ENCODE results near the gene GNAL. TPM values are rescaled to one million over a fixed set of nuclear protein-coding genes. Genes with fewer than 3 reads are reported as not detected.

GNAL gene
- total RNA-seq, 2 donors from 2014 or later = 2.7 to 4.4 TPM

DNA sequence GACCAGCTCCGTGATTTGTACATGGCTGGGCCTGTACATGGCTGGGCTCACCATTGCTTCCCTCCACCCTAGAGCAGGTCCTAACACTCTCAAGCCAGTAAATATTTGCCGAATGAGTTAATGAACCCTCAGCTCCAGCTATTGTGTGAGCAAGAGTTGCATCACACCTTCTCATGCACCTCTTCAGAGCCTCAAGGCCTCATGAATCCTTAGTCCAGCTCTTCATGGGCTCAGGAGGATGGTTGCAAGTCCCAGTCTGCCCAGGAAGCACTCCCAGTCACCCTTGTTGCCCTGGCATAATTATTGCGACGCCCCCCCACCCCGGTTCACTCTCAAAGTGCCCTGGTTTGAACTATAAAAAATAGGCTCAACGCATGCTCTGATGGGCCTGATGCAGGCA is 30.1 kb upstream of the GNAL start:
- Histone ChIP-seq H3K4me1 (peaks cover 0 to 8% of the 10 kb centered on the region in 2 donors), H3K27me3 (no peaks in the 10 kb centered on the region), H3K9me3 (no peaks in the 10 kb centered on the region), H3K36me3 (no peaks in the 10 kb centered on the region), H3K4me3 (no peak overlapping the region), H3K27ac (no peak overlapping the region)
- TF ChIP-seq, protein P1, sequence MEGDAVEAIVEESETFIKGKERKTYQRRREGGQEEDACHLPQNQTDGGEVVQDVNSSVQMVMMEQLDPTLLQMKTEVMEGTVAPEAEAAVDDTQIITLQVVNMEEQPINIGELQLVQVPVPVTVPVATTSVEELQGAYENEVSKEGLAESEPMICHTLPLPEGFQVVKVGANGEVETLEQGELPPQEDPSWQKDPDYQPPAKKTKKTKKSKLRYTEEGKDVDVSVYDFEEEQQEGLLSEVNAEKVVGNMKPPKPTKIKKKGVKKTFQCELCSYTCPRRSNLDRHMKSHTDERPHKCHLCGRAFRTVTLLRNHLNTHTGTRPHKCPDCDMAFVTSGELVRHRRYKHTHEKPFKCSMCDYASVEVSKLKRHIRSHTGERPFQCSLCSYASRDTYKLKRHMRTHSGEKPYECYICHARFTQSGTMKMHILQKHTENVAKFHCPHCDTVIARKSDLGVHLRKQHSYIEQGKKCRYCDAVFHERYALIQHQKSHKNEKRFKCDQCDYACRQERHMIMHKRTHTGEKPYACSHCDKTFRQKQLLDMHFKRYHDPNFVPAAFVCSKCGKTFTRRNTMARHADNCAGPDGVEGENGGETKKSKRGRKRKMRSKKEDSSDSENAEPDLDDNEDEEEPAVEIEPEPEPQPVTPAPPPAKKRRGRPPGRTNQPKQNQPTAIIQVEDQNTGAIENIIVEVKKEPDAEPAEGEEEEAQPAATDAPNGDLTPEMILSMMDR (IDR thresholded peaks at IDR 0.05) = no peak
- no peak for DNase-seq (ENCODE audit: low spot score)

DNA sequence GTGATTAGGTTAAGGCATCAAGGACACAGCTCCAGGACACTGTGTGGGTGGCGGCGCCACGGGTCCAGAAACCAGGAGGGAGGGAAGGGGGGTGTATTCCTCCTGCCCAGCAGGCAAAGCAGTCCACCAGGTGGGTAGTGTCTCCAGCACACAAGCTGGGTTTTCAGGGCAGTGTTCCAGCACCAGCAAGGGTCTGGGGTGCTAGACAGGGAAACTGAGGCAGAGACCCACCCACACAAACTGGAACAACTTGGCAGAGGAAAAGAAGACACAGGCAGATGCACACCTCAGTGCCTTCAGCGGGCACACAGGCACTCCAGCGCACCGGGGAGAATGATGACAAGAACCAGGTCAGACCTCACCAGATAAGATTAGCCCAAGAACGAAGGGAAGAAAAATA is 28.4 kb upstream of the GNAL start:
- Histone ChIP-seq H3K36me3 (no peaks in the 10 kb centered on the region), H3K9me3 (no peaks in the 10 kb centered on the region), H3K27me3 (no peaks in the 10 kb centered on the region), H3K4me1 (no peaks in the 10 kb centered on the region), H3K27ac (no peak overlapping the region), H3K4me3 (no peak overlapping the region)
- TF ChIP-seq, protein P1 (IDR thresholded peaks at IDR 0.05) = no peak
- no peak for DNase-seq (ENCODE audit: low spot score)

DNA sequence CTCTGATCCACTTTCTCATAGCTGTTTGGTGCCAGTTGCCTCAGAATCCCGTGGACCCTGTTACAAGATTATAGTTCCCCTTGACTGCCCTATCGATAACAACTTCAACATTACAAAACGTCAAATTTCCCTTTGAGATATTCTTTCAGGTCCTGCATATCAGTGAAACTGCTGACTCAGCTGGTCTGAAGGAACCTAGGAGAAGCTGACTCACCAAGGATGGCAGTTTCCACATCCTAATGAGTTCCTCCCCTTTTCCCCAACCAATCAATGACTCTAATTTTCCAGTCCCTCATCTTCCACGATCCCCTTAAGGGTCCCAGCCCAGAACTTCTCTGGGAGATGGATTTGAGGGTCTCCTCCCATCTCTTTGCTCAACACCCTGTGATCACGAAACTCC is 27.6 kb upstream of the GNAL start:
- TF ChIP-seq, protein P1 (IDR thresholded peaks at IDR 0.05) = no peak
- H3K36me3 ChIP-seq = no peaks in the 10 kb centered on the region
- H3K4me1 ChIP-seq = no peaks in the 10 kb centered on the region
- H3K27me3 ChIP-seq = no peaks in the 10 kb centered on the region
- DNase-seq (ENCODE audit: low spot score) = no peak
- no peak overlapping the region for H3K4me3 ChIP-seq
- H3K27ac ChIP-seq = no peak overlapping the region
- no peaks in the 10 kb centered on the region for H3K9me3 ChIP-seq

DNA sequence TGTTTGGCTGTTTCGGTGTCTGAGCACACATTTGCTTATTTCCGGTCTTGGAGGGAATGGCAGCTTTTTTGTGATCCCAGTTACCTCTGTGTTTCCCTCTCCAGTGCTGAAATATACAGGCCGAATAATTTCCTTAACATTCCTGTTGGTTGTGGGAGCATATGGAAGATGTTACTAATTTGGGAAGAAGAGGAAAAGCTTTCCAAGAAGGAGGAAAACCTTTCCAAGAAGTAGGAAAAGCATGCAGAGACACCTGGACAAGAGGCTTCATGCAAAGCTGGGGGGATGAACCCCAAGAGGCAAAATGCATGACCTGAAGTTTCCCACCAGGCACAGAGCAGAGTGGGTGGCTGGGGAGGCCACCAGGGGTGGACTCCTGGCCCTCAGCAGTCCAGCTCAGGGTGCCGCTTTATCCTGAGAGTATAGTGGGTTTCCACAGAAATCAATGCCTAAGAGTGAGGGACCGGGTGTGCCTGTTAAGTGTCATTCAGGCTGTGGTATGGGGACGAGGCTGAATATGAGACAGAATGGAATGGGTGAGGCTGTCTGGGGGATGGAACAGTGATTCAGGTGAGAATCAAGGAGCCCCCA is 25.5 kb upstream of the GNAL start:
- Histone ChIP-seq H3K36me3 (no peaks in the 10 kb centered on the region), H3K9me3 (no peaks in the 10 kb centered on the region), H3K27ac (no peak overlapping the region), H3K27me3 (no peaks in the 10 kb centered on the region), H3K4me3 (no peak overlapping the region), H3K4me1 (no peaks in the 10 kb centered on the region)
- TF ChIP-seq, protein P1 (IDR thresholded peaks at IDR 0.05) = no peak
- DNase-seq (ENCODE audit: low spot score) = no peak

DNA sequence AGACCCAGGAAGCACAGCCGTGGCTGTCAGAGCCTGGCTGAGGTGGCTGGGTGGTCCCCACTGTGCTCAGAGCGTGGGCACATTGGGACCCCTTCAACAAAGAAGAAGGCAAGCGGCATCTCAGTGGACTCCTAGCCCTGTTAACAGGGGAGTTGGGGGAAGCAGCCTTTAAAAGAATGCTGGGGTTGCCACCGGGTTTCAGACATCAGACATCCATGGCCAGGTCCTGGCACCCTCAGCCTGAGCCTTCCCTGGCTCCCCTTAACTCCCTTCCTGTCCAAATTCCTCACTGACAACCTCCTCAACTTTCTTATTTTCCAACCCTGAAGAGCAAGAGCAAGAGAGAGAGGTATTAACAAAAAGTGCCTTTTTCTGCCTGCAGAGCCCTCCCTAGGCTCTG is 24.8 kb upstream of the GNAL start:
- no peak overlapping the region for H3K4me3 ChIP-seq
- H3K4me1 ChIP-seq = no peaks in the 10 kb centered on the region
- H3K36me3 ChIP-seq = no peaks in the 10 kb centered on the region
- TF ChIP-seq, protein P1 (IDR thresholded peaks at IDR 0.05) = no peak
- H3K27ac ChIP-seq = no peak overlapping the region
- no peaks in the 10 kb centered on the region for H3K27me3 ChIP-seq
- DNase-seq (ENCODE audit: low spot score) = no peak
- H3K9me3 ChIP-seq = no peaks in the 10 kb centered on the region

DNA sequence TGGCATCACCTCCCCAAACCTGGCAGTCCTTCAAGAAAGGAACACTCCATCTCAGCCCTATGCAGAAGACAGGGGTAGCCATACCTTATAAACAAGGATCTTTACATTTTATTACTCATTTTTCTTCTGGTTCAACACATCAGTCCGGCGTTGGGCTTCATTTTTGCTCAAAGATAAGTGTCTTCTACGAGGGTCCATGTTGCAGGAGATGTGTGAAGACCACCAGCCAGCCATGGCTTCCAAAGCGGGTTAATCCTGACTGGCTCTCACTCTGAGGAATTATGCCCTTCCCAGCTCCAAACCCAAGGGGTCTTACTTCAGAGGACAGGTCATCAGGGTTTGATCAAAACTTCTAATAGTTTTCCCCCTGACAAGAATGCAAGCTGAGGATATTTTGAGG is 23.9 kb upstream of the GNAL start:
- TF ChIP-seq, protein P1 (IDR thresholded peaks at IDR 0.05) = no peak
- H3K36me3 ChIP-seq = no peaks in the 10 kb centered on the region
- H3K27ac ChIP-seq = no peak overlapping the region
- DNase-seq (ENCODE audit: low spot score) = no peak
- no peaks in the 10 kb centered on the region for H3K9me3 ChIP-seq
- no peak overlapping the region for H3K4me3 ChIP-seq
- H3K4me1 ChIP-seq = no peaks in the 10 kb centered on the region
- H3K27me3 ChIP-seq = no peaks in the 10 kb centered on the region

Data from right atrium auricular region (tissue), 2 donors.